GM18870 (cell line): ENCODE data around the gene PCDH9.
"Not testable (repeated sequence)": the region's sequence is repeated elsewhere in the genome, so short reads cannot be mapped to it uniquely, and the experiment has no call there.

Source experiments
- ATAC-seq: cut with Tn5 transposase; IDR thresholded peaks from one replicate; pipeline ENCODE4 v1.9.1; 2021; ENCODE audit warnings: moderate library complexity; ENCODE audit not compliant: unreplicated experiment

PCDH9 gene

DNA sequence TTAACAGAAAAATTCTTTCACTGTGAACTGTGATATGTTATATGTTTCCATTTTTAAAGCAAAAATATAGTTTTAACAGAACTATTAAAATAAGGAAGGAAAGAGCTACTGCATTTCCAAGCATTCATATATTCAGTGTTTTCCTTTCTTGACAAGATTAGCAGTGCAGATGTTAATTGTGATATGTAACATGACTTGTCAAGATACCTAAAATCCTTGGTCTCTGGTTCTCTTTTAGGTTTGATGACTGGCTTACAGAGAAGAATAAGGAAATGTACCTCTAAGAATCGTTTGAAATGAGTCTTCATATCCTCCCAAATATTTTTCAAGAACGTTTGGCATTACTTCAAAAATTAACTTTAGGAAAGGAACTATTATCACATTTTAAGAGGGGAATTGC, 907.2 kb downstream of the PCDH9 start:
- no peak for ATAC-seq

DNA sequence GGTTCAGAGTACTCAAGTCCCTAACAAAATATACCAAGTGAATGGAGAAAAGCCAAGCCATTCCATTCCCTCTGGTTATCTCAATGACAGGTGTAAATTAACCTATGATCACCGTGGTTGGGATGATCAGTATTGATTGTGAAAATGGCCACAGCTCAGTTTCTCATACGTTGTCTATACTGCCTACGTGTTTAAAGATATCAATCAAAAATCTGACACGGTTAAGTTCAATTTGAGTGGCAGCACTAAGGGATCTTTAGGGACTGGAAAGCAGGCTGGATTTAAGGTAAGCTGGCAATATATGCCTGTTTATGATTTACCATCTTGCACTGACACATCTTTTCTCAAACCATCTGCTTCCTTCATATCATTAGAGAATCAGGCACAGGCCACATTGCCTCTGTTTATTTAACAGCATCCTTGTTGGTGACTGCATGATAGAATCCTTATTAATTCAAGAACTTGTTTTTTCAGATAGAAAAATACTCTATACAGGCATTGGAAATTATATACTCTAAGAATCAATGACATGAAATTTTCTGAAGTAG, 907.9 kb downstream of the PCDH9 start:
- no peak for ATAC-seq

DNA sequence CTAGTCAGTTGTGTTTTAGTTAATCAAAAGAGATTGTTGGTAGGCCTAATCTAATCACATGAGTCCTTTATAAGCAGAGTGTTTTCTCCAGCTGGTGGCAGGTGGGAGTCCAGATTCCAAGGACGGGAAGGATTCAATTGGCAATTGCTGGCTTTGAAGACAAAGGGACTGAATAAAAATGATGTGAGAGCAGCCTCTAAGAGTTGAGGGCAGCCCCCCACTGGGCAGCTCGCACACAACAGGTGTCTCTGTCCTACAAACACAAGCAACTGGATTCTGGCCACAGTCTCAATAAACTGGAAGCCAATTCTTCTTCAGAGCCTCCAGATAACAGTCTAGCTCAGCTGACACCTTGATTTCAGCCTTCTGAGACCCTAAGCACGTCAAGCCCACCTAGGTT, 915.2 kb downstream of the PCDH9 start:
- no peak for ATAC-seq

DNA sequence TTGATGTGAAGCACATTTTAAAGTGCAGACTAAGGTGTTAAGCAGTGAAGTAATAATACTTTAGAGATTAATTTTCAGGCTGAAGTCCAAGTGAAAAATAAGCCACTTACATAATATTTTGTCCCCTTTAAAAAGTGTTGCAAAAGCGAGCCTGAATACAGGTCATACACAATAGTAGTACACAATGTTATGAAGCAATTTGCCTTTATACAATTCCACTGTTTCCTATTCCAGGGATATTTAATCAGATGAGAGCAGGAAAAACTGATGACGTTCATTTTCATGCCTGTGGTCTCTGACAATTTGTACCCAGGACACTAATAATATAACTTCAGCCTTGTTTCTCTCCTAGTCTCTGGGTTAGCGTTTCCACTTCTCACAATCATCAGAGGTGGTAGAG, 916.7 kb downstream of the PCDH9 start:
- ATAC-seq = no peak

DNA sequence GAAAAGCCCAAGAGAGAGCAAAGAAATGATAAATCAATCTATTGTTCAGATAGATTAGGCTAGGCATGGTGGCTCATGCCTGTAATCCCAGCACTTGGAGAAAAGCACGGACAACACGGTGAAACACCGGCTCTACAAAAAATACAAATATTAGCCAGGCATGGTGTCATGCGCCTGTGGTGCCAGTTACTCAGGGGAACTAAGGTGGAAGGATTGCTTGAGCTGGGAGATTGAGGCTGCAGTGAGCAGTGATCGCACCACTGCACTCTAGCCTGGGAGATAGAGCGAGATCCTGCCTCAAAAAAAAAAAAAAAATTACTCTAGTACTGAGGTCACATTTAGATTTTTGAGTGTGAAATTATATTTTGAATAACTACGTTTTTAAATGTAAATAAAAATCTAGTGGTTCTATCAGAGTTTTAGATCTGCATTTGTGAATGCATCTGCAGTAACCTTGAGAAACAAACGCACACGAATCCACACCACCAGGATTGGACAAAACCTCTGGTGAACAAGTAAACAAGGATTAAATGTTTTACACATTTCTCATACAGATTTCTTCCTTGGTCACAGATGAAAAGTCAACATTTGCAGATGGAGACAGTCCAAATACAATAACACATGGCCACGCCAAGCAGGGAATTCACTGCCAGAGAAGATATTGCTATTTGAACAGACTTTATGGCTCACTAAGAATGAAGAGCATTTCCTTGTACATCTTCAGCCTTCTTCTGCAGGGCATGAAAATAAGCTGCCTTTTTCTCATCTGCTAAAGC, 917.6 kb downstream of the PCDH9 start:
- no peak for ATAC-seq

DNA sequence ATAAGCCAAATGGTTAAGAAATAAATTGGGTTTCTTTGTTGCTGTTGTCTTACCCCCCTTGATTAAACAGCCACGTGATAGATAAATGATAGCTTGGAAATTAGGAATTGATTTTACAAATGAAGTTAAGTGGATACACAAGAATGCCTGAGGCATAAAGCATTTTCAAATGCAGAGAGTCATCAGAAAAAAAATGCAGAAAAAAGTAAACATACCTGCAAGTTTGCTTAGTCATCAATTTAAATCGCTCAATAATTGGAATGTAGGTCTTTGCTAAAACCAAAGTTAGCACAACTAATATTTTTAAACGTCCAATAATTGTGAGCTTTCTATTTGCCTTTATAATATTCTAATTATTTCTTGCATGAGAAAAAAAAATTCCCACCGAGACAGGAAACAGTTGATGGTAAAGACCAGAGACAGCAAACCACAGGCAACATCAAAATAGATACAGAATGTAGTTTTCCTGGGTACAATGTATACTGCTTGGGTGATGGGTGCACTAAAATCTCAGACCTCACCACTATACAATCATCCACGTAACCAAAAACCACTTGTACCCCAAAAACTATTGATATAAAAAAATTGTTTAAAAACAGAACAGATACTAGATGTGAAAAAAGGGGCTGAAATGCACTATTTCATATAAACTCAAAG, 924.0 kb downstream of the PCDH9 start:
- ATAC-seq = no peak

DNA sequence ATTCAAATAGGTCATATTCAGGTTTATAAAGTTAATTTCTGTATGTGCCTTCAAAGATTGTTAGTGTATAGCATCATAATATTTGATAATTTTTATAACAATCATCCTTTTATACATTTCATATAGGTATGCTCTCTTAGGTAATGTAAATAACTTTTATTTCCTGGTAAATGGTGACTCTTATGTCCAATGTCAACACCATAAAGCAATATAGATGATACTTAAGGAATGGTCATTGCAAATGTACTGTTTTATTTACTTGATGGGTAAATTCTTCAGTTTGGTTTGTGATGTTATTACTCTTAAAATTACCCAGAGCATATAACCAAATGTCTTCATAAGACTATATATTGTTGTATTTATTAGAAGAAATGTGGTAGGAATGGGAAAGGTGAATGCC, 928.7 kb downstream of the PCDH9 start:
- ATAC-seq = no peak

DNA sequence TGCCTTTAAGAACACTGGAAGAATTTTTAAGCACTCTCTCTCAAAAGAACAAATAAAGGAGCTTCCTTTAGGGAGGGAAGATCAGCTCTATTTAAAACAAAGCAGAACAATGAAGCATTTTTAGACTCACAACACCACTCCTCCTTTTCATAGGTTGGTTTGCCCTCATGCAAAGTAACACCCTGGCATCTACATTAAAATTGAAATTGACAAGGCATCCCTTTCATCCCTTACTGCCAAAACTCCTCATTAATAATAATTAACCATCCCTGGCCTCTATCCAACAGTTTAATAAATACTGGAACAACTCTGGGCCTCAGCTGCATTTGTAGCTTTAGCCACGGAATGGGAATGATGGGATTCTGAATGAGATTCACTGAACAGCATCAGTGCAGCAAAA, 929.1 kb downstream of the PCDH9 start:
- ATAC-seq = no peak

DNA sequence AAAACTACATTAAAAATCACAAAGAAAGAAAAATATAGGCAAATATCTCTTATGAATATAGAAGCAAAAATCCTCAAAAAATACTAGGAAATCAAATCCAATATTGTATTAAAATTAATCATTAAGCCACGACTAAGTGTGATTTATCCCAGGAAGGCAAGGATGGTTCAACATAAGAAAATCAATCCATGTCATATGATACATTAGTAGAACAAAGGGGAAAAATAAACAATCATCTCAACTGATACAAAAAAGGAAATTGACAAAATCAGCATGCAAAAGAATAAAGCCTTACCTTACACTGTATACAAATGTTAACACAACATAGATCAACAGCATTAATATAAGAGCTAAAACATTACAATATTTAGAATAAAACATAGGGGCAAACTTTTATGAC, 933.3 kb downstream of the PCDH9 start:
- ATAC-seq = no peak

DNA sequence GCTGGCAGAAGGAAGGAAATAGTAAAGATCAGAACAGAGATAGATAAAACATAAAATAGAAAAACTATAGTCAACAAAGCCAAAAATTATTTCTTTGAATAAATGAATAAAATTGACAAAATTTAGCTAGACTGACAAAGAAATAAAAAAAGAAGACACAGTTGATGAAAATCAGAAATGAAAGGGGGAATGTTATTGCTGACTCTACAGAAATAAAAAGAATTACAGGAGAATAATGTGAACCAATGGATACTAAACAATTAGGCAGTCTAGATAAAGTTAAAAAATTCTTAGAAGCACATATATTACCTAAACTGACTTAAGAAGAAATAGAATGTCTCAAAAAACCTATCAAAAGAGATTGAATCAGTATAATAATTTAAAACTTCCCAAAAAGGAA, 933.8 kb downstream of the PCDH9 start:
- ATAC-seq = no peak

DNA sequence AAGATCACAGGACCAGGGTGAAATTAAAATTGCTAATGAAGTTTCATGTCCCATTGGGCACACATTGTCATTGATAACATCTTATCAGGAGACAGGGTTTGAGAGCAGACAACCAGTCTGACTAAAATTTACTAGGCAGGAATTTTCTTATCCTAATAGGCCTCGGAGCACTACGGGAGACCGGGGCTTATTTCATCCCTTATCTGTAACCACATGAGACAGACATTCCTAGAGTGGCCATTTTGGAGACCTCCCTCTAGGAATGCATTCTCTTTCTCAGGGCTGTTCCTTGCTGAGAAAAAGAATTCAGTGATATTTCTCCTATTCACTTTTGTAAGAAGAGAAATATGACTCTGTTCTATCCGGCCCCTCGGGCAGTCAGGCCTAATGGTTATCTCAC, 943.3 kb downstream of the PCDH9 start:
- ATAC-seq = not testable (repeated sequence)

DNA sequence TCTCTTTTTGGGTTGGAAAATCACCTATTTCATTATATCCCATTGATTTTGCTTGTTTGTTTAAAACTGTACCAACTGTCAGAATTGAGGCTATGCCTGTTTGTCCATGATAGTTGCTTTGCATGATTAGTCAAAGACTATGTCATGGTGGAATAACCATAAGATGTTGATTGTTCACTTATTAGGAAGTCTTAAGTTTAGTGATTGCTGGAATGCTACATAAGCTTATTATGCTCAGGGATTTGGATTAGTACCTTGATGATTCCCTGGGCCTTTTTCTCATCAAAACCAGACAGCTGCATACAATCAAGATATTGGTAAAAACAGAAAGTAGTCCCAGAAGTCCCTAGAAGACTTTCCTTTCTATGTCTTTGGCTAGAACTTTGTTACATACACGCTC, 954.7 kb downstream of the PCDH9 start:
- ATAC-seq = no peak

DNA sequence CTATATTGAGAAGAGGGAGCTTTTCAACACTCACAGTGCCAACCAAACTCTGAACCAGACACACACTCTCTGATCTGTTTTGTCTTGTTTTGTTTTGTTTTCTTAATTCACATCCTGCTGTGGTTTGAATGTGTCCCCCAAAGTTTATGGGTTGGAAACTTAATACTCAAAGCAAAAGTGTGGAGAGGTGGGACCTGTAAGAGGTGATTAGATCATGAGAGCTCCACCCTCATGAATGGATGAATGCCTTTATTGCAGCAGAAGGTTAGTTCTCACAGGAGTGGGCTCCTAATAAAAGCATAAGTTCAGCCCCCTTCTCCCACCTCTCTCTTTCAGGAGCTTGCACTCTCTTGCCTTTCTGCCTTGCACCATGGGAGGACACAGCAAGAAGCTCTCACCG, 957.1 kb downstream of the PCDH9 start:
- ATAC-seq = no peak

DNA sequence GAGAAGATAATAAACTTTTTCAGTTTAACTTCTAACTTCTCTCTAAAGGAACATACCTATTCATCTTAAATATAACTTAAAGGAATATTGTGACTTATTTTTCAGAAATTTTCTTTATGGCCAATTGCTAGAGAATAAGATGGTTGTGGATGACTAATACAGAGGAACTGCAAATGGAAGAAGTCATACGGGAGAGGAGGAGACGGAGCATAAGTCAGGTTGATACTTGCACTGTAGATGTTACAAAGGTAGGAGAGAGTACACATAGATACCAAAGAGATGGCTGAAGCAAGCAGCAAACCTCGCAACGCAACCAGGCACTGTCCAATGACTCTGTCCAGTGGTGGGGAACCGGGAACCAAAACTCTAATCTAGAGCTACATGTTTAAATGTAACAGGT, 963.4 kb downstream of the PCDH9 start:
- ATAC-seq = no peak

DNA sequence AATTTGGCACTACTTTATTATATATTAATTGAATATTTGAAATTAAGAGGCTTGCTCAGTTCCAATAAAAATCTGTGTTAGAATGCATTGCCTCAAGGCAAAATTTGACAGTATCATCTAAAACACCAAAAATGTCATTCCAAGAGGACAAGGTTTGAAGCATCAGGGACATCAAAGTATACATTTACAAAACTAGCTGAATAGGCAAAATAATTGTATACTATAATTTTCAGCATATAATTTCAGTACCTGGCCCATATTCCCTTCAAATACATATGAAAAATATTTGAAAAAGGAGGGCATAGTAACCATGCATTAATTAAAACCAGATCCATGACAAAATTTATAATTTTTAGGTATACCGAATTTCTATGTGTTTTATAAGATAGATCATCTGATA, 963.8 kb downstream of the PCDH9 start:
- ATAC-seq = no peak

DNA sequence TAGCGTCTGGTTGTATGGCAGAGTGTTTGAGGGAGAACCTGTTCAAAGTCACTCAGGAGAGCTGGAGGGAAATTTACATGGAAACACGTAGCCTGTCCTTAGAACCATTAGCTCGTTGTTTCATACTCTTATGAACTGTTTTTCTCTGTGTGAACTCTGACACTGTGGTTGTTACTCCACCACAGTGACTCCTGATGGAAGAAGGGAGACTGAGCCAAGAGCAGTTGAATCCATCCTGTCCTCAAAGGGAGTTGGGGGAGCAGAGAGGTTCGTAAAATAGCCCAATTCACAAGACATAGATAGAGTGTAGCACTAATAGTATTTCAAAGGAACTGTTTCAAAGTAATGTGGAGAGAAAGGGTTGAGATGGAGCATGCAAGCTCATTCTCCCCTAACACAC, 964.8 kb downstream of the PCDH9 start:
- ATAC-seq = no peak

DNA sequence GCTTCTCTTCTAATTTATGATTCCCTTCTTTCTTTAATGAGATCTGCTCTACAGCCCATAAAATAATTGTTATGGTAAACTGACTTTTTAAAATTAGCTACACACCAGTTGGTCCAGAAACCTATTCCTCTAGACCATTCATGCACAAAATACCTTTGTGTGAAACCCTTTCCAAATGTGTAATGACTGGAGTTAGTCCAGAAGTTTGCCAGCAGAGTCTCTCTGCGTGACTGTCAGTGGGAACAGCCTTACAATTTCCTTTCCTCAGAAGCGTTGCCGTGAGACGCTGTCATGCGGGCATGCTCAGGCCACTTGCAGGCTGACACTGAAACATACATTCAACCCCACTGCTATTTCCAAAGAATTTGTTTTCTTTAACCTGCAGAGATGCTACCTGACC, 965.2 kb downstream of the PCDH9 start:
- no peak for ATAC-seq

DNA sequence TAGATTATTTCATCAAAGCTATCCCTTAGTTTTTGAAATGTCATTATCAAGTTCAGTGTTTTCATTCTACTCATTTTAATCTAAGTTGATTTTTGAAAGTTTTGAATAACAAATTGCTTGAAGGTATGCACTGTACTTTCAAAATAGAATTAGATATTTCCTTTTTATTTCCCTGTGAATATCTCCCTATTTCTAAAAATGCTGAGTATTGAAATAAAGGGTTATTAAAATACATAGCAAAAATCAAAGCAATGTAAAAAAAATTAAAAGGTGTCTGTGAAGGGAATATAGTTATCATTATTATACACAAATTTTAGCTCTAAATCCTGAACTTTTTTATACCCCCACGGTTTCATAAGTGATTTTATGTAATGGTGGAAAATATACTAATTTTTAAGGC, 967.8 kb downstream of the PCDH9 start:
- ATAC-seq = no peak

DNA sequence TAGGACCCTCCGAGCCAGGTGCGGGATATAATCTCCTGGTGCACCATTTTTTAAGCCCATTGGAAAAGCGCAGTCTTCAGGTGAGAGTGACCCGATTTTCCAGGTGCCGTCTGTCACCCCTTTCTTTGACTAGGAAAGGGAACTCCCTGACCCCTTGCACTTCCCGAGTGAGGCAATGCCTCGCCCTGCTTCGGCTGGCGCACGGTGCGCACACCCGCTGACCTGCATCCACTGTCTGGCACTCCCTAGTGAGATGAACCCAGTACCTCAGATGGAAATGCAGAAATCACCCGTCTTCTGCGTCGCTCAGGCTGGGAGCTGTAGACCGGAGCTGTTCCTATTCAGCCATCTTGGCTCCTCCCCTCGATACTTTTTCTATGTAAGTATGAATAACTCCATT, 970.7 kb downstream of the PCDH9 start:
- not testable (repeated sequence) for ATAC-seq
